GM23338 (cell line): ENCODE data around the gene MCTP2. TPM values are rescaled to one million over a fixed set of nuclear protein-coding genes. Genes with fewer than 3 reads are reported as not detected.

ENCODE experiments used
- ATAC-seq: fragments of 200-7000 bp; cut with Tn5 transposase; 3 replicates; pipeline ENCODE4 v1.9.1; 2020
- DNase-seq: peaks from one replicate; pipeline ENCODE4 v3.0.0-alpha.2; 2015; ENCODE audit warnings: low spot score
- H2AFZ ChIP-seq: fragments of 200-600 bp; sonication (generic); 2 replicates; pipeline ENCODE4 v1.8.0; 2016; ENCODE audit warnings: antibody characterized with exemption, mild to moderate bottlenecking, moderate library complexity
- H3F3A ChIP-seq: fragments of 200-600 bp; sonication (generic); replicated peaks from 2 replicates; pipeline ENCODE4 v1.8.0; 2017; ENCODE audit warnings: antibody characterized with exemption, mixed run types, low read depth
- H3K27ac ChIP-seq: fragments of 200-600 bp; sonication (generic); 2 replicates; pipeline ENCODE4 v1.6.1; 2016; ENCODE audit warnings: low read depth
- H3K27me3 ChIP-seq: fragments of 200-600 bp; sonication (generic); 2 replicates; pipeline ENCODE4 v1.8.0; 2016; ENCODE audit warnings: mild to moderate bottlenecking, mixed run types, moderate library complexity; ENCODE audit not compliant: insufficient read depth
- H3K36me3 ChIP-seq: fragments of 200-600 bp; sonication (generic); 2 replicates; pipeline ENCODE4 v1.8.0; 2016; ENCODE audit warnings: mild to moderate bottlenecking; ENCODE audit not compliant: insufficient read depth
- H3K4me1 ChIP-seq: fragments of 200-600 bp; sonication (generic); 2 replicates; pipeline ENCODE4 v1.8.0; 2016; ENCODE audit warnings: mild to moderate bottlenecking, moderate library complexity; ENCODE audit not compliant: insufficient read depth
- H3K4me2 ChIP-seq: fragments of 200-600 bp; sonication (generic); 2 replicates; pipeline ENCODE4 v1.7.1; 2017; ENCODE audit warnings: mixed run types
- H3K4me3 ChIP-seq: fragments of 200-600 bp; sonication (generic); 2 replicates; pipeline ENCODE4 v1.6.1; 2016; ENCODE audit warnings: mixed run types
- H3K79me2 ChIP-seq: fragments of 200-600 bp; sonication (generic); replicated peaks from 2 replicates; pipeline ENCODE4 v1.8.0; 2017; ENCODE audit warnings: mild to moderate bottlenecking; ENCODE audit not compliant: insufficient read depth
- H3K9me2 ChIP-seq: fragments of 200-600 bp; sonication (generic); 2 replicates; pipeline ENCODE4 v1.8.0; 2017; ENCODE audit not compliant: insufficient read depth
- H4K20me1 ChIP-seq: fragments of 200-600 bp; sonication (generic); replicated peaks from 2 replicates; pipeline ENCODE4 v1.8.0; 2017; ENCODE audit warnings: mild to moderate bottlenecking; ENCODE audit not compliant: insufficient read depth
- H3K27ac Mint-ChIP-seq: 2 replicates; pipeline ENCODE4 v1.8.0; 2020; ENCODE audit warnings: inconsistent platforms, mild to moderate bottlenecking, moderate library complexity, mixed read lengths
- H3K27me3 Mint-ChIP-seq: 3 replicates; pipeline ENCODE4 v1.8.0; 2022; ENCODE audit warnings: low read depth, mild to moderate bottlenecking, moderate library complexity, mixed read lengths, inconsistent platforms; ENCODE audit not compliant: insufficient read depth, poor library complexity
- H3K36me3 Mint-ChIP-seq: 3 replicates; pipeline ENCODE4 v1.8.0; 2021; ENCODE audit warnings: low read depth, mild to moderate bottlenecking, inconsistent platforms, moderate library complexity, mixed read lengths
- H3K4me1 Mint-ChIP-seq: 3 replicates; pipeline ENCODE4 v1.8.0; 2020; ENCODE audit warnings: mild to moderate bottlenecking, inconsistent platforms, mixed read lengths
- H3K4me3 Mint-ChIP-seq: 3 replicates; pipeline ENCODE4 v1.8.0; 2021; ENCODE audit warnings: moderate library complexity, mild to moderate bottlenecking, inconsistent platforms, mixed read lengths
- H3K9me3 Mint-ChIP-seq: 3 replicates; pipeline ENCODE4 v1.8.0; 2020; ENCODE audit warnings: moderate library complexity, mild to moderate bottlenecking, inconsistent platforms, mixed read lengths
- CREB1 ChIP-seq: fragments of 250-450 bp; sonication (Bioruptor Pico); IDR thresholded peaks from 2 replicates; pipeline ENCODE4 v1.5.0; 2020; ENCODE audit warnings: low read depth, mild to moderate bottlenecking, moderate library complexity
- CTCF ChIP-seq, 2 experiments: fragments of 200-600 bp in 1 of 2; sonication (generic) in 1 of 2; conservative IDR thresholded peaks; 2 replicates each; pipeline versions ENCODE4 v1.5.1 to v1.6.1; 2016 to 2017; ENCODE audit warnings: antibody characterized with exemption in 2 of 2, low read depth in 2 of 2, mild to moderate bottlenecking in 2 of 2, moderate library complexity in 1 of 2
- ETS1 ChIP-seq: IDR thresholded peaks from 2 replicates; pipeline ENCODE4 v1.6.1; 2016; ENCODE audit warnings: antibody characterized with exemption
- EZH2 ChIP-seq: fragments of 200-600 bp; sonication (generic); IDR thresholded peaks from one replicate; pipeline ENCODE4 v1.8.0; 2017; ENCODE audit warnings: antibody characterized with exemption, mild to moderate bottlenecking, low read depth; ENCODE audit not compliant: unreplicated experiment
- EZH2phosphoT487 ChIP-seq: fragments of 200-600 bp; sonication (generic); IDR thresholded peaks from one replicate; pipeline ENCODE4 v1.8.1; 2018; ENCODE audit warnings: antibody characterized with exemption; ENCODE audit not compliant: unreplicated experiment
- JUNB ChIP-seq: IDR thresholded peaks from one replicate; pipeline ENCODE4 v1.6.1; 2016; ENCODE audit warnings: antibody characterized with exemption; ENCODE audit not compliant: unreplicated experiment
- NANOG ChIP-seq: IDR thresholded peaks from 2 replicates; pipeline ENCODE4 v1.6.1; 2016; ENCODE audit warnings: antibody characterized with exemption, borderline replicate concordance
- POLR2AphosphoS5 ChIP-seq: IDR thresholded peaks from 2 replicates; pipeline ENCODE4 v1.6.1; 2016; ENCODE audit warnings: antibody characterized with exemption, low read depth
- STAT1 ChIP-seq: IDR thresholded peaks from one replicate; pipeline ENCODE4 v1.6.1; 2016; ENCODE audit warnings: antibody characterized with exemption; ENCODE audit not compliant: unreplicated experiment
- ZNF114 ChIP-seq: fragments of 250-450 bp; sonication (Bioruptor Pico); IDR thresholded peaks from 2 replicates; pipeline ENCODE4 v1.5.0; 2020; ENCODE audit warnings: mild to moderate bottlenecking, moderate library complexity
- ZNF331 ChIP-seq: fragments of 250-450 bp; sonication (Bioruptor Pico); IDR thresholded peaks from 2 replicates; pipeline ENCODE4 v1.5.0; 2020; ENCODE audit warnings: low read depth, mild to moderate bottlenecking, moderate library complexity
- polyA plus RNA-seq: library from polyadenylated mRNA; unstranded; fragments of >200 nt; fragmentation: Nextera tagmentation; extraction: Ambion mirVana; gene quantifications from 2 replicates; pipeline ENCODE4 v1.2.1, GENCODE V29; 2016
- total RNA-seq: library from RNA; depleted of rRNA; stranded (reverse); fragments of >200 nt; shearing (Covaris generic); gene quantifications from 2 replicates; pipeline ENCODE4 v1.2.3, GENCODE V29; 2014
- TF ChIP-seq, protein P1 (sequence below): IDR thresholded peaks from one replicate; pipeline ENCODE4 v1.6.1; 2018; ENCODE audit warnings: antibody characterized with exemption; ENCODE audit not compliant: unreplicated experiment
- TF ChIP-seq, protein P2 (sequence below): fragments of 250-450 bp; sonication (Bioruptor Pico); IDR thresholded peaks from 2 replicates; pipeline ENCODE4 v1.5.0; 2020; ENCODE audit warnings: mild to moderate bottlenecking, moderate library complexity

The MCTP2 gene
- total and polyA plus RNA-seq, 2 experiments from 2014 or later = 1.8 to 5.5 TPM

DNA sequence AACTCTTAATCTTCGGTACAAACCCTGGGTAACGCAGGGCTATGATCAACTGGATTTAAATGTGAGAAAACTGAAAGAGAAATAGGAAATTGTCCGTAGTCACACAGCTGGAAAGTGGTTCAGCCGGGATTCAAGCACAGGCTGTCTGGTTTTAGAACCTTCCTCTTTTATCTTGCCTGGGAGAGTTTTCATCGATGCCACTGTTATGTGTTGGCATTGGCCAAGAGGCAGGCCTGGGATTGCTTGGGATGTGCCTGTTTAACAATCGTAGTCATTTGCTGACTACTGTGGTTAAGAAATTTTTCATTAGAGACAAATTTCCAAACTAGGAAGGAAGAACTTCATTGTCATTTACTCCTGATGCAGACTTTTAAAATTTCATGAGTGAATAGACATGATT, 4.3 kb downstream of the MCTP2 start:
- Histone ChIP-seq H3F3A (peaks cover 5% of the 10 kb centered on the region; the same call in 1 of the 2 replicates), H3K79me2 (no peaks in the 10 kb centered on the region), H3K4me2 (no peak overlapping the region), H2AFZ (no peak overlapping the region), H3K4me3 (no peak overlapping the region), H3K36me3 (no peaks in the 10 kb centered on the region), H3K9me2 (peaks cover 5% of the 10 kb centered on the region; the same call in 1 of the 2 replicates), H4K20me1 (no peaks in the 10 kb centered on the region), H3K4me1 (peaks cover 26% of the 10 kb centered on the region), H3K27ac (no peak overlapping the region), H3K27me3 (peaks cover 17% of the 10 kb centered on the region)
- ATAC-seq = no peak
- Mint-ChIP-seq H3K36me3 (no peaks in the 10 kb centered on the region), H3K4me1 (peaks cover 21% of the 10 kb centered on the region; the same call in 2 of the 3 replicates), H3K27me3 (peaks cover 13% of the 10 kb centered on the region), H3K4me3 (no peak overlapping the region), H3K9me3 (no peaks in the 10 kb centered on the region; the same call in 2 of the 3 replicates), H3K27ac (no peak overlapping the region)
- TF ChIP-seq CREB1 (CRISPR knock-in tag) = no peak
- TF ChIP-seq STAT1 = no peak
- TF ChIP-seq NANOG = no peak
- no peak for TF ChIP-seq ETS1
- TF ChIP-seq, protein P1, sequence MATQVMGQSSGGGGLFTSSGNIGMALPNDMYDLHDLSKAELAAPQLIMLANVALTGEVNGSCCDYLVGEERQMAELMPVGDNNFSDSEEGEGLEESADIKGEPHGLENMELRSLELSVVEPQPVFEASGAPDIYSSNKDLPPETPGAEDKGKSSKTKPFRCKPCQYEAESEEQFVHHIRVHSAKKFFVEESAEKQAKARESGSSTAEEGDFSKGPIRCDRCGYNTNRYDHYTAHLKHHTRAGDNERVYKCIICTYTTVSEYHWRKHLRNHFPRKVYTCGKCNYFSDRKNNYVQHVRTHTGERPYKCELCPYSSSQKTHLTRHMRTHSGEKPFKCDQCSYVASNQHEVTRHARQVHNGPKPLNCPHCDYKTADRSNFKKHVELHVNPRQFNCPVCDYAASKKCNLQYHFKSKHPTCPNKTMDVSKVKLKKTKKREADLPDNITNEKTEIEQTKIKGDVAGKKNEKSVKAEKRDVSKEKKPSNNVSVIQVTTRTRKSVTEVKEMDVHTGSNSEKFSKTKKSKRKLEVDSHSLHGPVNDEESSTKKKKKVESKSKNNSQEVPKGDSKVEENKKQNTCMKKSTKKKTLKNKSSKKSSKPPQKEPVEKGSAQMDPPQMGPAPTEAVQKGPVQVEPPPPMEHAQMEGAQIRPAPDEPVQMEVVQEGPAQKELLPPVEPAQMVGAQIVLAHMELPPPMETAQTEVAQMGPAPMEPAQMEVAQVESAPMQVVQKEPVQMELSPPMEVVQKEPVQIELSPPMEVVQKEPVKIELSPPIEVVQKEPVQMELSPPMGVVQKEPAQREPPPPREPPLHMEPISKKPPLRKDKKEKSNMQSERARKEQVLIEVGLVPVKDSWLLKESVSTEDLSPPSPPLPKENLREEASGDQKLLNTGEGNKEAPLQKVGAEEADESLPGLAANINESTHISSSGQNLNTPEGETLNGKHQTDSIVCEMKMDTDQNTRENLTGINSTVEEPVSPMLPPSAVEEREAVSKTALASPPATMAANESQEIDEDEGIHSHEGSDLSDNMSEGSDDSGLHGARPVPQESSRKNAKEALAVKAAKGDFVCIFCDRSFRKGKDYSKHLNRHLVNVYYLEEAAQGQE = no peak
- TF ChIP-seq ZNF331 (CRISPR knock-in tag) = no peak
- TF ChIP-seq EZH2 = no peak
- TF ChIP-seq CTCF (conservative IDR thresholded peaks at IDR 0.05; ENCODE audit: low read depth in 2 of 2) = no peak
- TF ChIP-seq POLR2AphosphoS5 = no peak
- no peak for TF ChIP-seq EZH2phosphoT487
- TF ChIP-seq JUNB = no peak
- TF ChIP-seq, protein P2, sequence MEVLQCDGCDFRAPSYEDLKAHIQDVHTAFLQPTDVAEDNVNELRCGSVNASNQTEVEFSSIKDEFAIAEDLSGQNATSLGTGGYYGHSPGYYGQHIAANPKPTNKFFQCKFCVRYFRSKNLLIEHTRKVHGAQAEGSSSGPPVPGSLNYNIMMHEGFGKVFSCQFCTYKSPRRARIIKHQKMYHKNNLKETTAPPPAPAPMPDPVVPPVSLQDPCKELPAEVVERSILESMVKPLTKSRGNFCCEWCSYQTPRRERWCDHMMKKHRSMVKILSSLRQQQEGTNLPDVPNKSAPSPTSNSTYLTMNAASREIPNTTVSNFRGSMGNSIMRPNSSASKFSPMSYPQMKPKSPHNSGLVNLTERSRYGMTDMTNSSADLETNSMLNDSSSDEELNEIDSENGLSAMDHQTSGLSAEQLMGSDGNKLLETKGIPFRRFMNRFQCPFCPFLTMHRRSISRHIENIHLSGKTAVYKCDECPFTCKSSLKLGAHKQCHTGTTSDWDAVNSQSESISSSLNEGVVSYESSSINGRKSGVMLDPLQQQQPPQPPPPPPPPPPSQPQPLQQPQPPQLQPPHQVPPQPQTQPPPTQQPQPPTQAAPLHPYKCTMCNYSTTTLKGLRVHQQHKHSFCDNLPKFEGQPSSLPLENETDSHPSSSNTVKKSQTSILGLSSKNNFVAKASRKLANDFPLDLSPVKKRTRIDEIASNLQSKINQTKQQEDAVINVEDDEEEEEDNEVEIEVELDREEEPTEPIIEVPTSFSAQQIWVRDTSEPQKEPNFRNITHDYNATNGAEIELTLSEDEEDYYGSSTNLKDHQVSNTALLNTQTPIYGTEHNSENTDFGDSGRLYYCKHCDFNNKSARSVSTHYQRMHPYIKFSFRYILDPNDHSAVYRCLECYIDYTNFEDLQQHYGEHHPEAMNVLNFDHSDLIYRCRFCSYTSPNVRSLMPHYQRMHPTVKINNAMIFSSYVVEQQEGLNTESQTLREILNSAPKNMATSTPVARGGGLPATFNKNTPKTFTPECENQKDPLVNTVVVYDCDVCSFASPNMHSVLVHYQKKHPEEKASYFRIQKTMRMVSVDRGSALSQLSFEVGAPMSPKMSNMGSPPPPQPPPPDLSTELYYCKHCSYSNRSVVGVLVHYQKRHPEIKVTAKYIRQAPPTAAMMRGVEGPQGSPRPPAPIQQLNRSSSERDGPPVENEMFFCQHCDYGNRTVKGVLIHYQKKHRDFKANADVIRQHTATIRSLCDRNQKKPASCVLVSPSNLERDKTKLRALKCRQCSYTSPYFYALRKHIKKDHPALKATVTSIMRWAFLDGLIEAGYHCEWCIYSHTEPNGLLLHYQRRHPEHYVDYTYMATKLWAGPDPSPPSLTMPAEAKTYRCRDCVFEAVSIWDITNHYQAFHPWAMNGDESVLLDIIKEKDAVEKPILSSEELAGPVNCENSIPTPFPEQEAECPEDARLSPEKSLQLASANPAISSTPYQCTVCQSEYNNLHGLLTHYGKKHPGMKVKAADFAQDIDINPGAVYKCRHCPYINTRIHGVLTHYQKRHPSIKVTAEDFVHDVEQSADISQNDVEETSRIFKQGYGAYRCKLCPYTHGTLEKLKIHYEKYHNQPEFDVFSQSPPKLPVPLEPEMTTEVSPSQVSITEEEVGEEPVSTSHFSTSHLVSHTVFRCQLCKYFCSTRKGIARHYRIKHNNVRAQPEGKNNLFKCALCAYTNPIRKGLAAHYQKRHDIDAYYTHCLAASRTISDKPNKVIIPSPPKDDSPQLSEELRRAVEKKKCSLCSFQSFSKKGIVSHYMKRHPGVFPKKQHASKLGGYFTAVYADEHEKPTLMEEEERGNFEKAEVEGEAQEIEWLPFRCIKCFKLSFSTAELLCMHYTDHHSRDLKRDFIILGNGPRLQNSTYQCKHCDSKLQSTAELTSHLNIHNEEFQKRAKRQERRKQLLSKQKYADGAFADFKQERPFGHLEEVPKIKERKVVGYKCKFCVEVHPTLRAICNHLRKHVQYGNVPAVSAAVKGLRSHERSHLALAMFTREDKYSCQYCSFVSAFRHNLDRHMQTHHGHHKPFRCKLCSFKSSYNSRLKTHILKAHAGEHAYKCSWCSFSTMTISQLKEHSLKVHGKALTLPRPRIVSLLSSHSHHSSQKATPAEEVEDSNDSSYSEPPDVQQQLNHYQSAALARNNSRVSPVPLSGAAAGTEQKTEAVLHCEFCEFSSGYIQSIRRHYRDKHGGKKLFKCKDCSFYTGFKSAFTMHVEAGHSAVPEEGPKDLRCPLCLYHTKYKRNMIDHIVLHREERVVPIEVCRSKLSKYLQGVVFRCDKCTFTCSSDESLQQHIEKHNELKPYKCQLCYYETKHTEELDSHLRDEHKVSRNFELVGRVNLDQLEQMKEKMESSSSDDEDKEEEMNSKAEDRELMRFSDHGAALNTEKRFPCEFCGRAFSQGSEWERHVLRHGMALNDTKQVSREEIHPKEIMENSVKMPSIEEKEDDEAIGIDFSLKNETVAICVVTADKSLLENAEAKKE (CRISPR knock-in tag) = no peak
- no peak for TF ChIP-seq ZNF114 (CRISPR knock-in tag)
- no peak for DNase-seq
